ENCODE results near the gene SELPLG.
"Not testable (repeated sequence)": the region's sequence is repeated elsewhere in the genome, so short reads cannot be mapped to it uniquely, and the experiment has no call there.

Gene SELPLG

GRCh38 chr12:108633534-108634248 lies at the start of gene SELPLG:
TSS of gene SELPLG (minus strand) at chr12:108633894. CDS start at chr12:108624307, 9,587 bp downstream.
- DNase-seq = no peak

- no peak for DNase-seq
Observed at GRCh38 chr12:108681317-108681716, 47.6 kb upstream of the SELPLG start.

DNA sequence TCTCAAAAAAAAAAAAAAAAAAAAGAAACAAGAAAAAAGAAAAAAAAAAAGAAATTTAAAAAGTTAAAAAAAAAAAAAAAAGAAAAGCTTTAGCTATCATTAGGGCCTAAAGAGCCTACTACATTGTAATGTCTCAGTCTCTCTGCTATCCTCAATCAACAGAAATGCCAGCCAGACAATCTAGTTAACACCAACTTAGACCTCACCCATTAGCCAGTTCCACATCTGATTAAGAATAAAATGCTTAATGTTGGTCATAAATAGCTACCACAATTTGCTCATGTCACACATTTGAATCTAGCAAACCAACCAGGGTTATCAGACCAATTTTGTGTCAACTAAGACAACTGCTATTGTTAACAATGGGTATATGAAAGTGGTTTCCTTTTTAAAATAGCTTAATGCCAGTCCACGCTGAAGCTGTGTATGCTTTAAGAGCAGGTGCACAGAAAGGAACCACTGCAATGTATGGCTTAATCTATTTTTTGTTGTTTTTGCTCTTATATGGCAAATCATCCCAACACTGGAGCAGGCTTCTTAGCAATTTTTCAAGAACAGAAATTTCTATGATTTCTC lies 45.5 kb upstream of the SELPLG start:
- DNase-seq = no peak

DNA sequence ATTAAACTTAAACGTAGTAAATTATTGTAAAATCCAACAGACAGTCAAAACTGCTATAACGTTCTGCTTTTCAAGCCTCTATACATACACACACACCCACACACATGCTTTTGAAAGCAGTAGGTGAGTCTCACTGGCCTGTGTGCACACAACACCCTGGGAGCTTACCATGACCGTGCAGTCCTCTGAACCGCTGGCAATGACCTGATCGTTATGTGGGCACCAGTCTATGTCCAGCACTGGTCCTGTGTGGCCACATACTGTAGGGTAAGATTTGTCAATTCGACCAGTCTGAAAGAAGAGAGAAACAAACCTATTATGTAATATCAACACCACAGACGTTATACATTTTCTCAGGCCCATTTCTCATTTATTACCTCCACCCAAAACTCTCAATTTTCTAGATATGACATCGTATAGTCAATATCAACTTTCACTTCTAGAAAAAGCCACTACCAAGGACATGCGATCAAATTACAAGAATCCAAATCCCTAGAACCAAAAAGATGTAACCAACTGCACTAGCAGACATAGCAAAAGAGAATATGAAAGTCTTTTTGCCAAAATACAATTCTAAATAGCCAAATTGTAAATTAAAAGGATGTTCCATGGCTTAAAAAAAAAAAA lies 44.5 kb upstream of the SELPLG start:
- DNase-seq = no peak

- DNase-seq = no peak
Observed at GRCh38 chr12:108677381-108677780, 43.7 kb upstream of the SELPLG start.

GRCh38 chr12:108676707-108677106 lies 43.0 kb upstream of the SELPLG start:
- DNase-seq = no peak

- no peak for DNase-seq
Observed at GRCh38 chr12:108675792-108676191, 42.1 kb upstream of the SELPLG start.

DNA sequence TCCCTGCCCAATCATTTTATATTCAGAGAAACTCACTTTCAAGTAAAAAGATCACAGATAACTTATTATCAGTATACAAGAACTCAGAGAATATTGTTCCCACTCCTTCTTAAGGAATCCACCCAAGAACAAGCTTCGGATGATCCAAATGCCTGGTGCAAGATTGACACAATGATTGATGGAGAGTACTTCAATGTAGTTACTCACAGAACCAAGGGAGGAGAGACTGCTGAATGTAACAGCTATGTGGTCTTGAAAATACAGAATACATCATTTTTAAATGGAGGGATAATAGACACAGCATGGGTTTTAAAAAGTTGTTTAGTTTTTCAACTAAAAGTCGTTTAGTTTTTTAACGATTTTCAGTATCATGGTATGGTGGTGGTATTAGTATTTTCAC lies 38.4 kb upstream of the SELPLG start:
- no peak for DNase-seq

GRCh38 chr12:108671110-108671509 lies 37.4 kb upstream of the SELPLG start:
- DNase-seq = no peak

DNA sequence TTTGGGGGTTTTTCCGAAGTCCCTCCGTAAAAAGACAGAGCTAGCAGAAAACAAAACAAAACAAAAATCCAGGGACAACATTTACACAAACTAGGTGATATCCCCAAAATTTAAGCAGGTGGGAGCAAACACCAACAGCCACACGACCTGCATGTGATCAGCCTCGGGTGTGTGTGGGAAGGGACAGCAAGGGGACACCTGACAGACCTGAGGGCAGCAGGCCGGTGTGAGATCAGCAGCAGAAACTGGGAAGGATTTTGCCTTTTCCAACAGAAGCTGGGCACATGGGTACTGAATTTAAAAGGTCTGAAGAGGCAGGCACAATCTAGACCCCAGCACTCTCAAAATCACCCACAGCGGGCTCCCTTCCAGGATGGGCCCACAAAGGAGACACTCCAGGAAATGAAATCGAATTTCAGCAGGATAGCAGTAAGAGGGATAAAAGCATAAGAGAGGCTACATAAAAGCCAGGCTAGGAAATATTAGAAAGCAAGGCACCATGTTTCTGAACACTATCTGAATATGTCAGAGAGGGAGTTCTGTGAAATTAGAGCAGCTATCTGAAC lies 36.5 kb upstream of the SELPLG start:
- DNase-seq = no peak

DNA sequence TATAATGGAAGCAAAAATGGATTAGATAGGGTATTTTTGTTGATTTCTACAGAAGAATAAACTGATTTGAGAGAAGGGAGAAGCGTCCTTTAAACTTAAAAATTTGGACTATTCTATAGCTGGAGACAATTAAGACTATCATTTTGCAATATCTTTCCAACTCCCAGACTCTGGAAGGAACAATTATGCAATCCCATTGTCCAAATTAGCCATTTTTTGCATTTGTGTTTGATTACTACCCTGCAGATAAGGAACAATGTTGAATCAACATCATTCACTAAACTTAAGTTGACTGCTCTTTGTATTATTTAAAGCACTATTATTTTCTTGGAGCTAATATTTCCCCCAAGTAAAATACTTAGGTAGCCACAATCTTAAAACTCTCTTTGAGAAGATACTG lies 34.8 kb upstream of the SELPLG start:
- no peak for DNase-seq

- DNase-seq = no peak
Observed at GRCh38 chr12:108668063-108668462, 34.4 kb upstream of the SELPLG start.

DNA sequence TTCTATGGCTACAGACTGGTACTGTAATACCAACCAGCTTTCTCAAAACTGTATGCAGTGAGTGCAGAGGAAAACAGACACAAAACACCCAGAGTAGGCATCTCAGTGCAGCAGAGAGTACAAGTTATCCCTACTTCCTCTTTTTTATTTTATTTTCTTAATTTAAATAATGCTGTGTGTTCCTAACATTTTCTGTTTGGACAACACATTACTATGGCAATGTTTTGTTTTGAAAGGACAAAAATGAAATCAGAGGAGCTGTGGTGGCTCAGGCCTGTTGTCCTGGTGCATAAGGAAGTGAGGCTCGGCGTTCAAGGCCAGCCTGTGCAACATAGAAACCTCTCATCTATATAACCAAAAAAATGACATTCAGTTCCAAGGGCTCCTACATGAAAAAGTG lies 33.7 kb upstream of the SELPLG start:
- DNase-seq = no peak

DNA sequence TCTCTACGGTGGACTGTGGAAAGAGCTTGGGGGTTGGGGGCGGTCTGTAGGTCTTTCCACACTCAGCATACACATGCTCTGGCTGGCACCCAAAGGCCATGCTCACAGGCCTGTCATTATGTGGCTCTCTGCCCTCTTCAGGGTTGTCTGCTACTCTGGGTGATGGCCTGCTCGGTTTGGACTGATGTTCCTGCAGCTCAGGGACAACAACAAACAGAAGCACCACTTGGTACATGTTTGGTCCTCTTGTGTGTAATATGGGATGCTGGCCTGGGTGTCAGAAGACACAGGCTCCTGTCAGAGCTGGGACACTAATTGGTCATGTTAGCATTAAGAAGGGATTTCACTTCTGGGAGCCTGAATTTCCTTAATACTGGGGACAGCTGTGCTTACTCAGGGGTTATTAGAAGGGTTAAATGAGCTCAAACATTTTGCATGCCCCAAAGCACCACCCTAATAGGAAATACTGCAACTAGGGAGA lies 32.7 kb upstream of the SELPLG start:
- no peak for DNase-seq

DNA sequence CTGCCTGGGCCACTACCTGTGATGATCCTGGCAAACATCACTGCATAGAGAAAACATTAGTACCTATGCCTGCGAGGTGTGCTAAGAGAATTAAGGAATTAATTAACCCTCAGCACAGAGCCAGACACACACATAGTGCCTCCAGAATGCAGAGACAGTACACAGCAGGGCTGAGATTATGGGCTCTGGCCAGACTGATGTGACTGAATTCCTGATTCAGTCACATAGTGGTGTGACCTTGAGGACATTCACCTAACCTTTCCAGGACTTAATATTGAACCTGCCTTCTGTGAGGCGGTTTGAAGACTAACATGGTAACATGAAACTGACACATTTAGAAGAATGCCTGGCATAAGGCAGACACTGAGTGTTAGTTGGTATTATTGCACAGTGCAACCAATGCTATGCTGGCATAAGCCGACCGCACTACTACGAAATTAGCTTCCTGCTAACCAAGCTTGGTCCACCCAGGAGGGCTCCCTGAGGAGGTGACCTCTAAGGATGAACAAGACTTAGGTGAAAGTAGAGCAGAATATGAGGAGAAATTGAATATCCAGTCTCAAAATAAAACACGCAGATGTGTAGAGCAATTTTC lies 32.0 kb upstream of the SELPLG start:
- DNase-seq = no peak

- peak; percentile 75 for DNase-seq
Observed at GRCh38 chr12:108664338-108665258, 30.9 kb upstream of the SELPLG start.

GRCh38 chr12:108663324-108664015 lies 29.8 kb upstream of the SELPLG start:
- no peak for DNase-seq

GRCh38 chr12:108658115-108658514 lies 24.4 kb upstream of the SELPLG start:
- not testable (repeated sequence) for DNase-seq

GRCh38 chr12:108657130-108657745 lies 23.5 kb upstream of the SELPLG start:
- DNase-seq = no peak

- DNase-seq = not testable (repeated sequence)
Observed at GRCh38 chr12:108656247-108656646, 22.6 kb upstream of the SELPLG start.

DNA sequence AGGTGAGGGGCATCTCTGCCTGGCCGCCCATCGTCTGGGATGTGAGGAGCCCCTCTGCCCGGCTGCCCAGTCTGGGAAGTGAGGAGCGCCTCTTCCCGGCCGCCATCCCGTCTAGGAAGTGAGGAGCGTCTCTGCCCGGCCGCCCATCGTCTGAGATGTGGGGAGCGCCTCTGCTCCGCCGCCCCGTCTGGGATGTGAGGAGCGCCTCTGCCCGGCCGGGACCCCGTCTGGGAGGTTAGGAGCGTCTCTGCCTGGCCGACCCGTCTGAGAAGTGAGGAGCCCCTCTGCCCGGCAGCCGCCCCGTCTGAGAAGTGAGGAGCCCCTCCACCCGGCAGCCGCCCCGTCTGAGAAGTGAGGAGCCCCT lies 22.1 kb upstream of the SELPLG start:
- DNase-seq = not testable (repeated sequence)

Data from NCI-H1105 treated with DMSO at 0.1 percent for 48 hours (cell line).